Vagina (tissue), 2 donors: ENCODE measurements around the gene RHCE. TPM values are rescaled to one million over a fixed set of nuclear protein-coding genes. Genes with fewer than 3 reads are reported as not detected.

ENCODE experiments used
- DNase-seq, 2 donors: peaks; one replicate each; pipeline ENCODE4 v3.0.0-alpha.2; 2017; ENCODE audit errors: extremely low spot score in 2 of 2
- H3K27ac ChIP-seq: fragments of 200-600 bp; sonication (generic); one replicate; pipeline ENCODE4 v1.5.1; 2019
- H3K27me3 ChIP-seq: fragments of 200-600 bp; sonication (generic); one replicate; pipeline ENCODE4 v1.5.1; 2019
- H3K36me3 ChIP-seq, 2 donors: fragments of 200-600 bp; sonication (generic); one replicate each; pipeline ENCODE4 v1.5.1; 2017 to 2019
- H3K4me1 ChIP-seq: fragments of 200-600 bp; sonication (generic); one replicate; pipeline ENCODE4 v1.5.1; 2019
- H3K4me3 ChIP-seq, 2 donors: fragments of 200-600 bp; sonication (generic); 1 replicate in 1 of 2; 2 replicates in 1 of 2; pipeline ENCODE4 v1.5.1; 2016 to 2019
- H3K9me3 ChIP-seq: fragments of 200-600 bp; sonication (generic); one replicate; pipeline ENCODE4 v1.5.1; 2019
- CTCF ChIP-seq, 3 experiments: fragments of 450-650 bp in 2 of 3; fragments of 200-600 bp in 1 of 3; sonication (generic) in 1 of 3; IDR thresholded peaks; one replicate each; pipeline ENCODE4 v1.5.1; 2017 to 2019; ENCODE audit warnings: antibody characterized with exemption in 3 of 3, mild to moderate bottlenecking in 2 of 3, moderate library complexity in 2 of 3
- POLR2A ChIP-seq, 2 donors: fragments of 450-650 bp; IDR thresholded peaks; one replicate each; pipeline ENCODE4 v1.6.1; 2017; ENCODE audit warnings: antibody characterized with exemption in 2 of 2, mild to moderate bottlenecking in 2 of 2, moderate library complexity in 2 of 2
- POLR2AphosphoS5 ChIP-seq, 2 donors: sonication (generic); formaldehyde crosslinking; IDR thresholded peaks; one replicate each; pipeline ENCODE4 v1.9.0; 2017; ENCODE audit warnings: antibody characterized with exemption in 2 of 2, mild to moderate bottlenecking in 2 of 2, low read depth in 1 of 2; ENCODE audit not compliant: insufficient read depth in 1 of 2
- intact Hi-C: fragments of 100-400 bp; cut with DNase I; formaldehyde crosslinking; loops from one replicate; pipeline ENCODE4 v1.15.1; 2023
- total RNA-seq: library from RNA; depleted of rRNA; stranded (reverse); fragments of >200 nt; gene quantifications from one replicate; pipeline ENCODE4 v1.2.3, GENCODE V29; 2016

Gene RHCE
- total RNA-seq, 1 donor from 2014 or later: not detected

- no peaks in the 10 kb centered on the region for H3K9me3 ChIP-seq
- H3K27me3 ChIP-seq: no peaks in the 10 kb centered on the region
- no peak overlapping the region for H3K4me3 ChIP-seq
- DNase-seq: no peak
- peaks cover 0 to 40% of the 10 kb centered on the region in 2 donors for H3K36me3 ChIP-seq
- intact Hi-C loops: no loop called here
- no peak overlapping the region for H3K27ac ChIP-seq
- H3K4me1 ChIP-seq: peaks cover 12% of the 10 kb centered on the region
- no peak for TF ChIP-seq POLR2AphosphoS5 (IDR thresholded peaks at IDR 0.05; ENCODE audit: insufficient read depth in 1 of 2, low read depth in 1 of 2)
- no peak for TF ChIP-seq POLR2A (IDR thresholded peaks at IDR 0.05)
- TF ChIP-seq CTCF (IDR thresholded peaks at IDR 0.05): no peak
These were observed 73.1 kb downstream of the RHCE start for GRCh38 chr1:25347556-25347955.

- Histone ChIP-seq H3K4me3 (no peak overlapping the region), H3K27ac (no peak overlapping the region), H3K27me3 (no peaks in the 10 kb centered on the region), H3K36me3 (peaks cover 0 to 23% of the 10 kb centered on the region in 2 donors), H3K4me1 (peaks cover 47% of the 10 kb centered on the region), H3K9me3 (no peaks in the 10 kb centered on the region)
- no peak for TF ChIP-seq POLR2AphosphoS5 (IDR thresholded peaks at IDR 0.05; ENCODE audit: insufficient read depth in 1 of 2, low read depth in 1 of 2)
- TF ChIP-seq CTCF (IDR thresholded peaks at IDR 0.05): no peak
- no peak for TF ChIP-seq POLR2A (IDR thresholded peaks at IDR 0.05)
- intact Hi-C loops: no loop called here
- no peak for DNase-seq
These were observed 76.8 kb downstream of the RHCE start for GRCh38 chr1:25343872-25344271.

GRCh38 chr1:25342846-25343245 is 77.8 kb downstream of the RHCE start:
- H3K4me3 ChIP-seq: no peak overlapping the region
- peaks cover 47% of the 10 kb centered on the region for H3K4me1 ChIP-seq
- intact Hi-C loops: no loop called here
- H3K27me3 ChIP-seq: no peaks in the 10 kb centered on the region
- H3K36me3 ChIP-seq: peaks cover 0 to 18% of the 10 kb centered on the region in 2 donors
- no peak overlapping the region for H3K27ac ChIP-seq
- DNase-seq: no peak
- H3K9me3 ChIP-seq: no peaks in the 10 kb centered on the region
- TF ChIP-seq POLR2AphosphoS5 (IDR thresholded peaks at IDR 0.05; ENCODE audit: insufficient read depth in 1 of 2, low read depth in 1 of 2) (no peak), CTCF (IDR thresholded peaks at IDR 0.05) (no peak), POLR2A (IDR thresholded peaks at IDR 0.05) (no peak)

GRCh38 chr1:25341746-25342145 is 78.9 kb downstream of the RHCE start:
- DNase-seq: no peak
- Histone ChIP-seq H3K4me1 (peaks cover 47% of the 10 kb centered on the region), H3K27me3 (no peaks in the 10 kb centered on the region), H3K4me3 (no peak overlapping the region), H3K36me3 (peaks cover 0 to 18% of the 10 kb centered on the region in 2 donors), H3K27ac (no peak overlapping the region), H3K9me3 (no peaks in the 10 kb centered on the region)
- intact Hi-C loops: no loop called here
- TF ChIP-seq CTCF (IDR thresholded peaks at IDR 0.05) (no peak), POLR2A (IDR thresholded peaks at IDR 0.05) (no peak), POLR2AphosphoS5 (IDR thresholded peaks at IDR 0.05; ENCODE audit: insufficient read depth in 1 of 2, low read depth in 1 of 2) (no peak)

GRCh38 chr1:25338986-25339385 is 81.6 kb downstream of the RHCE start:
- no peak for DNase-seq
- Histone ChIP-seq H3K4me3 (peak overlapping the region; percentile 80 to 95), H3K27me3 (no peaks in the 10 kb centered on the region), H3K4me1 (peaks cover 43% of the 10 kb centered on the region), H3K27ac (peak overlapping the region; percentile 98), H3K36me3 (peaks cover 0 to 12% of the 10 kb centered on the region in 2 donors), H3K9me3 (no peaks in the 10 kb centered on the region)
- TF ChIP-seq POLR2AphosphoS5 (IDR thresholded peaks at IDR 0.05; ENCODE audit: insufficient read depth in 1 of 2, low read depth in 1 of 2) (no peak), POLR2A (IDR thresholded peaks at IDR 0.05) (no peak), CTCF (IDR thresholded peaks at IDR 0.05) (no peak)
- intact Hi-C loops: no loop called here
